Fibroblast of pulmonary artery (primary cell): ENCODE measurements around the gene IPO13.

ENCODE experiments used
- DNase-seq: peaks from one replicate; pipeline ENCODE4 v3.0.0-alpha.2; 2010; ENCODE audit warnings: low read depth
- H3K4me3 ChIP-seq: replicated peaks from 2 replicates; pipeline ENCODE4 v1.5.1; 2011; ENCODE audit warnings: low read depth, mild to moderate bottlenecking, control low read depth, low read length, moderate library complexity
- CTCF ChIP-seq: IDR thresholded peaks from 2 replicates; pipeline ENCODE4 v1.5.1; 2011; ENCODE audit warnings: mild to moderate bottlenecking, control low read depth, low read length, inconsistent platforms; ENCODE audit errors: missing control alignments

The IPO13 gene

GRCh38 chr1:43952731-43953346, 6.1 kb downstream of the IPO13 start:
- DNase-seq, result no peak
- no peak for TF ChIP-seq CTCF
- no peak overlapping the region for H3K4me3 ChIP-seq

GRCh38 chr1:43953361-43953760, 6.6 kb downstream of the IPO13 start:
- no peak for DNase-seq
- no peak for TF ChIP-seq CTCF
- H3K4me3 ChIP-seq, result no peak overlapping the region

- no peak for DNase-seq
- TF ChIP-seq CTCF, result no peak
- H3K4me3 ChIP-seq, result no peak overlapping the region
Measured at GRCh38 chr1:43954036-43954435, 7.3 kb downstream of the IPO13 start.

- no peak for TF ChIP-seq CTCF
- H3K4me3 ChIP-seq, result no peak overlapping the region
- DNase-seq, result no peak
Measured at GRCh38 chr1:43956234-43956633, 9.5 kb downstream of the IPO13 start.

GRCh38 chr1:43957407-43958040, 10.8 kb downstream of the IPO13 start:
- TF ChIP-seq CTCF, result no peak
- no peak for DNase-seq
- H3K4me3 ChIP-seq, result no peak overlapping the region

- no peak for TF ChIP-seq CTCF
Measured at GRCh38 chr1:43958351-43959255, 11.9 kb downstream of the IPO13 start.

More at GRCh38 chr1:43958351-43959255, 11.9 kb downstream of the IPO13 start:
- H3K4me3 ChIP-seq, result no peak overlapping the region
- no peak for DNase-seq
